ENCODE data around the gene SPTB.

SPTB gene

DNA sequence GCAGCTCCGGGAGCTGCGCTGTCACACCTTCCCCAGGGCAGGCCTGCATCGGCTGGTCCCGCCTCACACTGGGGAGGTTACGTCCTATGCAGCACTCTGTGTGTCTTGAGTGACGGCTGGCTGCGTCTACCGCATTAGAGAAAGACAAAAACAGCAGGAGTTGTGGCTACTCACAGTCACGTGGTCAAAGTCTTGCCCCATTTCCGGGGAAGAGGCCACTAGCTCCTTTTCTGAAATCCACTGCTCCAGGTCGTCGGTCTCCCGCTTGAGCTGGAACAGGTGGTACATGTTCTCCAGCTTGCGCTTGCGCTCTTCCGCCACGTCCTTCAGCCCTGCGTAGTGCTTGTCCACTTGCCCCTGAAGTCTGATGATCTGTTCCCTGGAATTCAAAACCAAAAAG, 106.7 kb downstream of the SPTB start:
- Histone ChIP-seq H3K36me3 (ENCODE audit: control insufficient read depth, insufficient read depth, low read length) (no peaks in the 10 kb centered on the region), H3K27ac (ENCODE audit: low read depth, low read length) (no peak overlapping the region), H3K4me1 (ENCODE audit: control insufficient read depth, insufficient read depth, low read length) (no peaks in the 10 kb centered on the region), H3K9ac (ENCODE audit: low read length) (no peak overlapping the region), H3K27me3 (ENCODE audit: control insufficient read depth, insufficient read depth, low read length) (no peaks in the 10 kb centered on the region), H3K4me3 (ENCODE audit: low read length) (no peak overlapping the region)

DNA sequence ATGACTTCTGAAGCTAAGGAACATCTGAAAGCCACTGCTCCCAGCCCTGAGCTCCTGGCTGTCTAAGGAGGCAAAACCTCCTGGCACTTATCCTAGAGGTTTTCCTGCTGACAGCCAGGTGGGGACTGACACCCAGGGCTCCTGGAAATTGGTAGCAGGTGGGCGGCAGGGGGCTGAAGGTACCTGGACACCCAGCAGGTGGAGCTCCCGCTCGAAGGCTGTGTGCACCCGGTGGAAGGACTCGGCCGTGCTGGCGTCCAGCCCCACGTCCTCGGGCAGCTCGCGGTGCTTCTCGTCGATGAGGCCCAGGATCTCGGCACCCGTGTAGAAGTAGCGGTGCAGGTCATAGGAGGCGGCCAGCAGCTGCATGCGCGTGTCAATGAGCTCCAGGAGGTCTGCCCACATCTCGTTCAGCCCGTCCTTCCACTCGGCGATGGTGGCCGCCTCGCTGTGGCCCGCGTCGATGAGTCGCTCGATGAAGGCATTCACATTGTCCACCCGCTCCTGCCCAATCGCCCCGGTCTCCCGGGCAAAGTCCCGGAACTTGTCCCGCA, 107.2 kb downstream of the SPTB start:
- H3K4me1 ChIP-seq (ENCODE audit: control insufficient read depth, insufficient read depth, low read length) = no peaks in the 10 kb centered on the region
- no peaks in the 10 kb centered on the region for H3K27me3 ChIP-seq (ENCODE audit: control insufficient read depth, insufficient read depth, low read length)
- H3K27ac ChIP-seq (ENCODE audit: low read depth, low read length) = no peak overlapping the region
- H3K4me3 ChIP-seq (ENCODE audit: low read length) = no peak overlapping the region
- no peaks in the 10 kb centered on the region for H3K36me3 ChIP-seq (ENCODE audit: control insufficient read depth, insufficient read depth, low read length)
- no peak overlapping the region for H3K9ac ChIP-seq (ENCODE audit: low read length)

DNA sequence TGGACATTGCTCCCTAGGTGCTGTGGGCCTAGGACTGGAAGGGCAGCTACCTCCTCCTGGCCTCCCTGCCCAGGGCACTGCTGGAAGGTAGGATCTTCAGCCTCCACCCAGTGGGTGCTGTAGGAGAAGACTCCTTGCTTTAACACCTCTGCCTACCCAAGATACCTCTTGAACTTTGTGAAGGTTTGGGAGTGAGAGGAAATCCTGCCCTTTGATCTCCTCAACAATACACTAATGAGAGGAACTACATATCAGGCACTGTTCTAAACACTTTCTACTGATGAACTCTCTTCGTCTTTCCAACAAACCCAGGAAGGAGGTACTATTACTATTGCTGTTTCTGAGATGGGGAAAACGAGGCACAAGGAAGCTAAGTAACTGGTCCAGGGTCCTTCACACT, 108.5 kb downstream of the SPTB start:
- Histone ChIP-seq H3K4me3 (ENCODE audit: low read length) (no peak overlapping the region), H3K27me3 (ENCODE audit: control insufficient read depth, insufficient read depth, low read length) (no peaks in the 10 kb centered on the region), H3K4me1 (ENCODE audit: control insufficient read depth, insufficient read depth, low read length) (no peaks in the 10 kb centered on the region), H3K9ac (ENCODE audit: low read length) (no peak overlapping the region), H3K27ac (ENCODE audit: low read depth, low read length) (no peak overlapping the region), H3K36me3 (ENCODE audit: control insufficient read depth, insufficient read depth, low read length) (no peaks in the 10 kb centered on the region)

DNA sequence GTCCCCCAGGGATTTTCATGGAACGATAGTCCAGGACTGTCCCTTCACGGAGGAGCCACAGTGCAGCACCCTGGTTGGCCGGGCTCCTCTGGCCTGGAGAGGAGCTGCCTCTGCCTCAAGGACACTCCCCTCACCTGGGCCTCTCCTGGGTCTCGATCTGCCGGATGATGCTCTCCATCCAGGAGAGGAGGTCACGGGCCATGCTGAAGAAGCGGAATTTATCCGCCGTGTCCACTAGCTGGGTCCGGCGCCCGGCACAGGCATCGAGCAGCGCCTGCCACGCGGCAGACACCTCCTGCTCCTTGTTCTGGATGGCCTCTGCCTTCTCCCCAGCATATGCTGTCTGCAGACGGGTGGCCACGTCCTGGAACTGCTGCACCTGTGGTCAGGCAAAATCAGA, 109.0 kb downstream of the SPTB start:
- Histone ChIP-seq H3K4me3 (ENCODE audit: low read length) (no peak overlapping the region), H3K36me3 (ENCODE audit: control insufficient read depth, insufficient read depth, low read length) (no peaks in the 10 kb centered on the region), H3K27me3 (ENCODE audit: control insufficient read depth, insufficient read depth, low read length) (no peaks in the 10 kb centered on the region), H3K4me1 (ENCODE audit: control insufficient read depth, insufficient read depth, low read length) (no peaks in the 10 kb centered on the region), H3K27ac (ENCODE audit: low read depth, low read length) (no peak overlapping the region), H3K9ac (ENCODE audit: low read length) (no peak overlapping the region)

- H3K27me3 ChIP-seq (ENCODE audit: control insufficient read depth, insufficient read depth, low read length) = no peaks in the 10 kb centered on the region
- H3K4me1 ChIP-seq (ENCODE audit: control insufficient read depth, insufficient read depth, low read length) = peaks cover 3% of the 10 kb centered on the region
- H3K4me3 ChIP-seq (ENCODE audit: low read length) = no peak overlapping the region
- H3K9ac ChIP-seq (ENCODE audit: low read length) = no peak overlapping the region
- no peak overlapping the region for H3K27ac ChIP-seq (ENCODE audit: low read depth, low read length)
- no peaks in the 10 kb centered on the region for H3K36me3 ChIP-seq (ENCODE audit: control insufficient read depth, insufficient read depth, low read length)
These were observed 110.3 kb downstream of the SPTB start for GRCh38 chr14:64769096-64770020.

- Histone ChIP-seq H3K9ac (ENCODE audit: low read length) (no peak overlapping the region), H3K27ac (ENCODE audit: low read depth, low read length) (no peak overlapping the region), H3K27me3 (ENCODE audit: control insufficient read depth, insufficient read depth, low read length) (no peaks in the 10 kb centered on the region), H3K36me3 (ENCODE audit: control insufficient read depth, insufficient read depth, low read length) (no peaks in the 10 kb centered on the region), H3K4me1 (ENCODE audit: control insufficient read depth, insufficient read depth, low read length) (peaks cover 4% of the 10 kb centered on the region), H3K4me3 (ENCODE audit: low read length) (no peak overlapping the region)
These were observed 111.2 kb downstream of the SPTB start for GRCh38 chr14:64768401-64769095.

DNA sequence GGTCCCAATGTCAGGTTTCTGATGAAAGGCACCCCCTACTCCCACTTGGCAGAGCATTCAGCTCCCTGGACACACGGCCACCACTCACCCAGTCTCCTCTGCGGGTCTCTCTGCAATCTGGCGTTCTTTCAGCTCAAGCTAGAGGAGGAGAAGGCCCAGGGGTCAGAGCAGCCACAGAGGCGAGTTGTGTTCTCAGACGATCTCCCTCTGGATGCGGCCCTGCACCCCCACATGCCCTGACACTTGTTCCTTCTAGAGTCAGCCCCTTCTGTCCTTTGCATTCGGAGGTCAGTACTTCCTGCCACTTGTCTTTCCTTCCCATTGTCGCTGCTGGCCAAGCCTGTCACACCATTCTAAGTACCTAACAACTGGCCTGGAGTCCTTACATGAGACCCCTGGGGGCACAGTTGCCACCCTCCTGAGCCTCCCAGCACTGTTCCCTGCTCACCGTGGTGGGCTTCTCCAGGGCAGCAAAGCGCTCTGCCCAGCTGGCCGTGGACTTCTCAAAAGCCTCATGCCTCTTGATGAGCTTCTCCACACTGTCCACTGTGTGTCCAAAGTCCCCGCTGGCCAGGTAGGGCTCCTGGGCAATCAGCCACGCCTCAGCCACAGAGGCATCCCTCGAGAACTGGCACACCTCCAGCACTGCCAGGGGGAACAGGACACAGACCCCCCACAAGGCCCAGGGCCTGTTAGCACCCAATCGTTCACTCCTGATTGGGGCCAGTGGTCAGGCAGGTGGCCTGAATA, 112.3 kb downstream of the SPTB start:
- Histone ChIP-seq H3K27ac (ENCODE audit: low read depth, low read length) (no peak overlapping the region), H3K4me3 (ENCODE audit: low read length) (no peak overlapping the region), H3K36me3 (ENCODE audit: control insufficient read depth, insufficient read depth, low read length) (no peaks in the 10 kb centered on the region), H3K27me3 (ENCODE audit: control insufficient read depth, insufficient read depth, low read length) (no peaks in the 10 kb centered on the region), H3K4me1 (ENCODE audit: control insufficient read depth, insufficient read depth, low read length) (peaks cover 6% of the 10 kb centered on the region), H3K9ac (ENCODE audit: low read length) (no peak overlapping the region)

DNA sequence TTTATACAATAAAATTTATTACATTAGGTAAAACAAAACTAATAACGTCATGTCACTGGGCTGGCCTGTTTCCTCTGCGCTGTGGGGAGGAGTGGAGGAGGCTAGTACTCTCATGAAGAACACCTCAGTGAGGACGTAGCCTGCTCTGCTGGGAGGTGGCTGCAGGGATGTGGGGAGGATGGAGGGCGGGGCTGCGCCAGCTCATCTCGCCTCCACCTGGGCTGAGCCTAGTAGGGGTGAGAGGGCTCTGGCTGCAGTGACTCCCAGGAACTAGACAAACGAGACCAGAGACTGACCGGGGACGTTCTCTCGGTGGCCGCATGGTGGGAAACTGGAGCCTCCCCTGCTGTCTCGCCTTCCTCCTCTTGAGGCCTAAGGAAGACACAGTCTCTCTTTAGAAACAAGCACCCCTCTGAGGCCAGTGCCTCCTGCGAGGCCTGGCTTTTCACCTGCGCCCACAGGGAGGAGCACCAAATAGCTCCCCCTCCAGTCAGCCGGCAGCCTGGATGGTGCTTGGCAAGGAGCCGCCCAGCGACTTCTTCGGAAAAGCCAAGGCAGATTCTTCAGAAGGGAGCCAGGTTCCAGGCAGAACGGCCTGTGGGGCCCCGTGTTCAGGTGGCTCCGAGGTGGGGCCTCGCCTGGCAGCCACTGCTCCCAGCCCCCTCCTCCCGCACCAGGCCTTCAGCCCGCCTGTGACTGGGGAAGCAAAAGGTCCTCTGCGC, 113.1 kb downstream of the SPTB start:
- Histone ChIP-seq H3K4me3 (ENCODE audit: low read length) (no peak overlapping the region), H3K27ac (ENCODE audit: low read depth, low read length) (no peak overlapping the region), H3K9ac (ENCODE audit: low read length) (no peak overlapping the region), H3K36me3 (ENCODE audit: control insufficient read depth, insufficient read depth, low read length) (no peaks in the 10 kb centered on the region), H3K4me1 (ENCODE audit: control insufficient read depth, insufficient read depth, low read length) (peaks cover 14% of the 10 kb centered on the region), H3K27me3 (ENCODE audit: control insufficient read depth, insufficient read depth, low read length) (no peaks in the 10 kb centered on the region)

- H3K36me3 ChIP-seq (ENCODE audit: control insufficient read depth, insufficient read depth, low read length) = no peaks in the 10 kb centered on the region
These were observed 113.9 kb downstream of the SPTB start for GRCh38 chr14:64765740-64766302.

DNA sequence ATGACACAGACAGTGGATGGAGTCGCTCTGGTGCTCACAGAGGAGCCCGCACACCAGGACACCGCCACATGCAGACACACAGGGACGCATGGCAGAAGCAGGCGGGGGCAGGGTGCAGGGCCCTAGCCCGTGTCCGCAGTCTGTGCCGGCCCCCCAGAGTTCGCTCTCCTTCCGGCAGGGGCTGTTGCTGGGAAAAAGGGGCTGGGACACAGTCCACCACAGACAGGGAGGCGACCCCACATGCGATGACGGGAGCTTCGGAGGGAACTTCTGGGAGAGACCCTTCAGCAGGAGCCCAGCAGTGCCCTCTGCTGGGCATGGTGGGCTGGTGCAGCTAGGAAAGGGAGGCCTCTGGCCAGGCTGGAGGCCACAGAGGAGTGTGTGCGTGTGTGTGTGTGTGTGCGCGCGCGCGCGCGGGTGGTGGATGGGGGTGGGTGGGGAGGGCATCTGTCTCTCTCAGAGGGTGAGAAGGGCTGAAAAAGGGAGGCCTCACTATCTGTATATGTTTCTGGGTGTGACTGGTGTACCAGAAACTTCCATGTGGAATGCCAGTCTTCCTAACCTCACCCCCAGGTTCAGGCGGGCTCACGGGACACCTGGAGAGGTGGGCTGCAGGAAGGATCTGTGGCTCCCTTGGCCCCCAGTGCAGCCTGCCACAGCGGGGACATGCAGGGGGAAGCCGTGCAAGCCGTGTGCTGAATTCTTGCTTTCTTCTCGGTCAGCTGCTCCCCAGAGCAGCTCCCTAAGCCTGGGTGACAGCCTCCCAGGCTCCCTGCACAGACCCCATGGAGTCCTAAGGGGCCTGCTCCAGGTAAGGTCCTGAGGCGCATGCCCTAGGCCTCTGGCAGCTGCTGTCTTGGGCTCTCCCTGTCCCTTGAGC, 114.8 kb downstream of the SPTB start:
- H3K9ac ChIP-seq (ENCODE audit: low read length) = no peak overlapping the region
- peak overlapping the region; percentile 33 for H3K27ac ChIP-seq (ENCODE audit: low read depth, low read length)
- H3K4me1 ChIP-seq (ENCODE audit: control insufficient read depth, insufficient read depth, low read length) = peaks cover 23% of the 10 kb centered on the region
- H3K4me3 ChIP-seq (ENCODE audit: low read length) = peak overlapping the region; percentile 54
- no peaks in the 10 kb centered on the region for H3K27me3 ChIP-seq (ENCODE audit: control insufficient read depth, insufficient read depth, low read length)
- no peaks in the 10 kb centered on the region for H3K36me3 ChIP-seq (ENCODE audit: control insufficient read depth, insufficient read depth, low read length)

More at GRCh38 chr14:64765740-64766302, 113.9 kb downstream of the SPTB start:
- Histone ChIP-seq H3K4me3 (ENCODE audit: low read length) (no peak overlapping the region), H3K4me1 (ENCODE audit: control insufficient read depth, insufficient read depth, low read length) (peaks cover 22% of the 10 kb centered on the region), H3K27me3 (ENCODE audit: control insufficient read depth, insufficient read depth, low read length) (no peaks in the 10 kb centered on the region), H3K9ac (ENCODE audit: low read length) (no peak overlapping the region), H3K27ac (ENCODE audit: low read depth, low read length) (no peak overlapping the region)
